HG02852 (cell line): Measurements from ENCODE around the gene PUDP.
"Not testable (repeated sequence)": the region's sequence is repeated elsewhere in the genome, so short reads cannot be mapped to it uniquely, and the experiment has no call there.

Experiments used
- ATAC-seq: cut with Tn5 transposase; IDR thresholded peaks from one replicate; pipeline ENCODE4 v1.9.1; 2021; ENCODE audit warnings: mild to moderate bottlenecking, moderate library complexity; ENCODE audit not compliant: unreplicated experiment

PUDP gene

GRCh38 chrX:7147978-7148854 lies at the start of gene PUDP:
Gene PUDP, minus strand, starts transcription at chrX:7148153. Its CDS starts 40 bp downstream, at chrX:7148113.
- ATAC-seq, result peak; percentile 79

GRCh38 chrX:7194606-7195005 lies 46.7 kb upstream of the PUDP start:
- ATAC-seq, result no peak

GRCh38 chrX:7192871-7193270 lies 44.9 kb upstream of the PUDP start:
- ATAC-seq, result no peak

- ATAC-seq, result no peak
Measured at GRCh38 chrX:7191681-7192110, 43.7 kb upstream of the PUDP start.

GRCh38 chrX:7190157-7190556 lies 42.2 kb upstream of the PUDP start:
- no peak for ATAC-seq

GRCh38 chrX:7188672-7189071 lies 40.7 kb upstream of the PUDP start:
- ATAC-seq, result no peak

GRCh38 chrX:7184816-7185215 lies 36.9 kb upstream of the PUDP start:
- no peak for ATAC-seq

- ATAC-seq, result no peak
Measured at GRCh38 chrX:7179446-7179845, 31.5 kb upstream of the PUDP start.

- ATAC-seq, result not testable (repeated sequence)
Measured at GRCh38 chrX:7178859-7179258, 30.9 kb upstream of the PUDP start.

GRCh38 chrX:7170898-7171297 lies 22.9 kb upstream of the PUDP start:
- ATAC-seq, result no peak

- ATAC-seq, result no peak
Measured at GRCh38 chrX:7169627-7170026, 21.7 kb upstream of the PUDP start.

GRCh38 chrX:7168371-7168770 lies 20.4 kb upstream of the PUDP start:
- no peak for ATAC-seq

- ATAC-seq, result no peak
Measured at GRCh38 chrX:7164174-7164573, 16.2 kb upstream of the PUDP start.

GRCh38 chrX:7163146-7163677 lies 15.3 kb upstream of the PUDP start:
- no peak for ATAC-seq

GRCh38 chrX:7159149-7159861 lies 11.4 kb upstream of the PUDP start:
- ATAC-seq, result no peak

- ATAC-seq, result no peak
Measured at GRCh38 chrX:7158468-7158990, 10.6 kb upstream of the PUDP start.

- ATAC-seq, result no peak
Measured at GRCh38 chrX:7156879-7157278, 8.9 kb upstream of the PUDP start.

GRCh38 chrX:7155163-7155562 lies 7.2 kb upstream of the PUDP start:
- no peak for ATAC-seq

GRCh38 chrX:7154041-7154597 lies 6.2 kb upstream of the PUDP start:
- ATAC-seq, result no peak

- ATAC-seq, result no peak
Measured at GRCh38 chrX:7153231-7153630, 5.3 kb upstream of the PUDP start.

- ATAC-seq, result peak; percentile 12
Measured at GRCh38 chrX:7149411-7149810, 1.5 kb upstream of the PUDP start.
